Measurements from ENCODE around the gene LAMA1. TPM values are rescaled to one million over a fixed set of nuclear protein-coding genes. Genes with fewer than 3 reads are reported as not detected.

The LAMA1 gene
- total RNA-seq, 1 donor from 2014 or later = 0.40 TPM

DNA sequence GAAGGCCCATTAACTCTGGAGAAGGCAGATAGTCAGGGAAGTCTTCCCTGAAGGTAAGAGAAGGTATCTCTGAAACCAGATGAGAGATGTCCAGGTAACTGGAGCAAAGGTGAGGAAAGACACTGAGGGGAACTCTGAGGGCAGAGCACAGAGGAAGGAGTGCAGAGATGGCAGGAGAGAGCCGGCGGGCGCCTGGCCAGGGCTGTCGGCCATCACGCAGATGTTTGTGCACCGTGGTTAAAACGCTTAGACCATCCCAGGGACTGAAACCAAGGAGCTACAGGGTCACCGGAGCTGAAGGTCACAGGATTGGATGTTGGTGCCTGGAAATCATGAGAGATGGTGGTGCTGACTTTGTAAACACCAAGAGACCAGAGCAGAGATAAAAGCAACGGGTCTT, 55.4 kb downstream of the LAMA1 start:
- intact Hi-C loops (cut with DNase I) = no loop called here
- no peak for DNase-seq (ENCODE audit: low spot score)

DNA sequence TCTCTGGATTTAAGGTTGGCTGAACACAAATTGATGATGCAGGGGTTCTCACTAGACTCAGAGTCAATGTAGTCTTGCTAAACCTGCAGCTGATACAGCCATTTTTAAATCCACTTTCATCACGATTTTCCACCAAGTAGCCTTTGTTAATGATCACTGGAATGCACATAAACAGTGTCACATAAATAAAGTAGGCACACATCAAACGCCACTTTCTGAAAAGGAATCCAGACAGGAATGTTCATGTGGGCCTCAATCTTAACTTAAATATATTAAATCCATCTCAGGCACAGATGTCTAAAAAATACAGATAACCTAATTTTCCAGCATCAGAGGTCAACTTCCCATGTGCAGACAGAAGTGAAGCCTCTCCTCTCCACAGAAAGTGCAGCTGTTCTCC, 58.3 kb downstream of the LAMA1 start:
- intact Hi-C loops (cut with DNase I) = no loop called here

GRCh38 chr18:7056026-7056425, 61.6 kb downstream of the LAMA1 start:
- DNase-seq (ENCODE audit: low spot score) = no peak
- intact Hi-C loops (cut with DNase I) = no loop called here

More for the DNA sequence above, 58.3 kb downstream of the LAMA1 start:
- no peak for DNase-seq (ENCODE audit: low spot score)

DNA sequence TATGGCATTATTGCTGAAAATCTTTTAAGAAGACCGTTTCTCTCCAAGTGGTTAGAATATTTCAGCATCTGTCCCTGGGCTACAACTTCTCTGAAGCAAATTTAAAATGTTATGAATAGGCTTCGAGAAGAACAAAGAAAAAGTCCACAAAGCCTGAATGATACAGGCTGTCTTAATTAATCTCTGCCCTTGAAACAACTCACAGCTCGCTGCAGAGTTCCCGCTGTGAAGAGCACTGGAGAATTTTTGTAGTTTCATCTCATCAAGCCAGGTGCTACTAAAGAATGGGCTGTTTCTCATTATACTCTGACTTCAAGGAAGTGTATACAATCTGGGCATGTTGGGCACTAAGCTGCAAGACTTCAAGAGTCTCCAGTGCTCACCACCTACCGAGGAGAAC, 67.6 kb downstream of the LAMA1 start:
- no peak for DNase-seq (ENCODE audit: low spot score)
- intact Hi-C loops (cut with DNase I) = no loop called here

- no peak for DNase-seq (ENCODE audit: low spot score)
- intact Hi-C loops (cut with DNase I) = no loop called here
Measured at GRCh38 chr18:7048081-7048480, 69.5 kb downstream of the LAMA1 start.

- DNase-seq (ENCODE audit: low spot score) = no peak
- intact Hi-C loops (cut with DNase I) = no loop called here
Measured at GRCh38 chr18:7047336-7047735, 70.3 kb downstream of the LAMA1 start.

DNA sequence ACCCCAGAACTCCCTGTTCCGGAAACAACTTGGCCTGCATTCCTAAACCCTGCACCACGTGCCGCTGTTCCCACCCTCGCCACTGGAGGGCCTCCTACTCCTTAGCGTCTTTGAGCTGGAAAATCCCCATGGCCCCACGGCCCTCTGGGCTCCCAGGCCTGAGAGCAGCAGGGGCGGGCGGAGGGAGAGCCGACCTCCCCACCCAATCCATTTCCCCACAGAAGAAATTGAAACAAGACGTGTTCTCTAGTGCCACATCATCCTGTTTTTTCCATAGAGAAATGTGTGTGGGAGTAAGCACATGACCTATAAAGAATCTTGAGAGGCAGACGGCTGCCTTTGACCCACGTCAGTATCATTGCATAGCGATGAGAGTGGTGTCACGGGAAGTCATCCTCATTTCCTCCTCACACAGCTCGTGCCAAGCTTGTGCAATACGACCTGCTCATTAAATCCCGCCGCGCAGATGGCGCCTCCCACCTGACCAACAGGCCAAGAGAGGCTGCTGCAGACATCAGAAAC, 79.2 kb downstream of the LAMA1 start:
- intact Hi-C loops (cut with DNase I) = no loop called here
- no peak for DNase-seq (ENCODE audit: low spot score)

DNA sequence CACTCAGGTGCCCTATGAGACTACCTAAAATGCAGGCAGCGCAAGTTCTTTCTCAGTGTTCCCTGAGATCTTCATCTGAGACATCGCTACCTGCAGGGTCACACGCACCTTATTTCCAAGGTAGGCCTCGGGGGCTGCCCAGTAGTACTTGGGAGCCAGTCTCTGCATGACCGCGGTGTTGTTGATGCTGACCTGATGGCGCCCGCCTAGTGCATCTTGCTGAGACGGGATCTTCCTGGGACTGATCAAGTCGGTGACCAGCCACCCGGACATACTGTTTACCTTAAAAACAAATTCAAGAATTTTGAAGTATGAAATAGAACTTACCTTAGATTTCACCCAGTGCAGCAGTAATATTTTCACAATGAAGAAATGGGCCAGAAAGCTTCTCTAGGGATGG, 80.1 kb downstream of the LAMA1 start:
- no peak for DNase-seq (ENCODE audit: low spot score)
- intact Hi-C loops (cut with DNase I) = no loop called here

DNA sequence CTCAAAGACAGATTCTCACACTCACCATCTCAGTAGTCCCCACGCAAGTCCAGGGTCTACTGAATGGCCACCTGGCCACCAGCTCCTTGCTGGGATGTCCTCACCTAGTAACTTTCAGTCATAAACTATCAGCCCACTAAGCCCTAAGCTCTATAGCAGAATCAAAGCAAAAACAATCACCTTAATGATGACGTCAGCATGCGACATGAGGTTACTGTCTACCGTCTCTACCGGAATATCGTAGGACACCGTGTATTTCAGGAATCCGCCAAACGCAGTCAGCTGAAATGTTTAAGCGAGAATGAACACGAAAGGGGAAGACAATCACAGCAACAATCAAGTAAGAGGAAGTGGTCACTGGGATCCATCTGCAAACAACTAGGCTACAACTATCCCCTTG, 81.8 kb downstream of the LAMA1 start:
- no peak for DNase-seq (ENCODE audit: low spot score)
- intact Hi-C loops (cut with DNase I) = no loop called here

GRCh38 chr18:7034924-7035323, 82.7 kb downstream of the LAMA1 start:
- no peak for DNase-seq (ENCODE audit: low spot score)
- intact Hi-C loops (cut with DNase I) = no loop called here

- DNase-seq (ENCODE audit: low spot score) = no peak
- intact Hi-C loops (cut with DNase I) = no loop called here
Measured at GRCh38 chr18:7032537-7032936, 85.1 kb downstream of the LAMA1 start.

DNA sequence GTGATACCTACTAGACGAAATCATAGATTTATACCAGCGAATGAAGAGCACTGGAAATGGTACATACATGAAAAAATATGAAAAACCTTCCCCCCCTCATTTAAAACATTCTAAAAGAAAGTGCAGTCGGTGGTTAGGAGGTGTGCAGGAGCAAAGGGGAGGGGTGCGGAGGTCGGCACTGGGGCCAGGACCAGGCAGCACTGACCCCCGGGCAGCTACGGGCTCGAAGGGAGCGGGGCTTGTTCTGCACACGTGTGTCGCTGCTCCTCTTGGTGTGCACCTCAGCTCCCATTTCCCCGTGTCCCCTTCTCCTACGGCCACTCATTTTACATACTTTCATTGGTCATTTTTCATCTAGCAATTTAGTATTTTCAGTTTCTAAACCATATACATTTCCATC, 89.0 kb downstream of the LAMA1 start:
- DNase-seq (ENCODE audit: low spot score) = no peak
- intact Hi-C loops (cut with DNase I) = no loop called here

DNA sequence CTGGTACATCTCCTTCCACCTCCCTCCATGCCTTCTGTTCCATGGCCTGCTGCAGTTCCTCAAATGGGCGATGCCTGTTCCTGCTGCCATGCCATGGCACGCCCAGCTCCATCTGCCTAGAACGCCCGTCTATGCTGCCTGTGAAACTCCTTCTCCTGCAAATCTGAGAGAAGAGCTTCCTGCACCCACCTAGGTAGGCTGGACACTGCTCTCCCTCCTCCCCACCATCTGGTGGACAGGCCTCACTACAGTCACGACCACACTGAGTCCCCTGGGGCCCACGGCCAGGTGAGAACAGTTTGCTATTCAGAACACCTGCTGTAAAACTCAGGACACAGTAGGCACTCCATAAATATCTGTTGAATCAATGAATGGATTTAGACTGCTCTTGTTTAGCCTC, 92.4 kb downstream of the LAMA1 start:
- DNase-seq (ENCODE audit: low spot score) = no peak
- intact Hi-C loops (cut with DNase I) = no loop called here

- intact Hi-C loops (cut with DNase I) = no loop called here
- DNase-seq (ENCODE audit: low spot score) = no peak
Measured at GRCh38 chr18:7023581-7023980, 94.0 kb downstream of the LAMA1 start.

GRCh38 chr18:7023063-7023580, 94.5 kb downstream of the LAMA1 start:
- no peak for DNase-seq (ENCODE audit: low spot score)
- intact Hi-C loops (cut with DNase I) = no loop called here

DNA sequence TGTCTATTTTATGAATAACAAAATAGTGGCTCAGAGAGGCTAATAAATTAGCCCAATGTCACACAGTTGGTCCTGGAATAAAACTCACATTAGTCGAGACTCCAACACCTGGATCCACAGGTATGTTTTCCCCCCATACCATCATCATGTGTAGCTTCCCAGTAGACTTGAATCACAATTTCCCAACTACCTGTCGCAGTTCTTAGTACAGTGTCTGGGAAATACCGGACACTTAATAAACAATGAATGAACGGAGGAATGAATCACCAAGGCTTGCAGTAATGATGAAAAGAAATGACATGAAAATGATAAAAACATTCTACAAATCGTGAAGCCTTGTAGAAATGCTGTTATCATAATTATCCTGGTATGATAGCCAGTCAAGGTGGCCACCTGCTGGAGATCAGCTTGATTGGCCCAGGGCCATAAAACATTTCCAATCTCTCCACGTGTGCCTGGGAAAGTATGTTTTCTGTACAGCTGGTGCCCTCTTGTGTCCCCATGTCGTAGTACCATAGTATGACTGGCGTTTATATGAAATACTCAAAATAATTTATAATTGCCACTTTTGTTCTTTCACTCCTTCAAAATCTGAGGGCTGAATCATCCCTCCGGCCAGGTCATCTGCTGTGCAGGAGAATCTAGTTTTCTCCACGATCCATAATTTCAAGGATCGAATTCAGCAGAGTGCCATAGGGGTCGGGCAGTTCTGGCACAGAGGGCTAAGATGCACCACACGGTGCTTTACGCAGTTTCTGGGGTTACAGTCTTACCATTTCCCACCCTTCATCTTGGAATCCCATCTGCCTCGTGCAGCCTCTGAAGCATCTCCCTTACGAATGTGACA, 95.4 kb downstream of the LAMA1 start:
- intact Hi-C loops (cut with DNase I) = no loop called here
- no peak for DNase-seq (ENCODE audit: low spot score)

DNA sequence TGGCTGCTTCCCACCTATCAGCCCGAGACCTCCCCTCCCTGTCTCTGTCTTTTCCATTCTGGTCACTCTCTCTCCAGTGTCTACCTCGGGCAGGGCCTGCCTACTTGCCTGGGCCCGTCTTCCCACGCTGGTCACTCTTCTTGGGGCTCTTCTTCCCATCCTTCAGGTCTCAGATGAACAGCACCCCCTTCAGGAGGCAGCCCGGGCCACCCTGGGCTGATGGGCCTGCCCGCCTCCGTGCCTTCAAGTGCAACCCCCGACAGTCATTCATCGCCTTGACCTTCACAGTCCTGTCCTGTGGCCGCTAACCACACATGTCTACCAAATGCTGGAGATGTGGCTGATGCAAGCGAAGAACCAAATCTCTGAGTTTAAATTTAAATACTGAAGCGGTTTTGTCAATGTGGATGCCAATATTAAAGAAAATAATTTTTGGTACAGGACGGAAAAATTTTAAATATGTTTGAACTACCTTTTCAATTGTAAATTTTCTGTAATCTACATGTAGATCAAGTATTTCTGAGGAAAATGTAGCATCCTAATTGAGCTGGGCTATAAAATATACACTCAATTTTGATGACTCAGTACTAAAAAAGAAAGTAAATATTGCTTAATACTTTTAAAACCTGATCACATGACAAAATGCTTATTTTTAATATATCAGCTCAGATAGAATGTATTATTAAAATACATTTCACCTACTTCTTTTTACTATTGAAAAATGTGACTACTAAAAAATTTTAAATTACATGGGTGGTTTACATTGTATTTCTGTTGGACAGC, 96.4 kb downstream of the LAMA1 start:
- intact Hi-C loops (cut with DNase I) = no loop called here
- DNase-seq (ENCODE audit: low spot score) = no peak

- no peak for DNase-seq (ENCODE audit: low spot score)
- intact Hi-C loops (cut with DNase I) = no loop called here
Measured at GRCh38 chr18:7017013-7017412, 100.6 kb downstream of the LAMA1 start.

DNA sequence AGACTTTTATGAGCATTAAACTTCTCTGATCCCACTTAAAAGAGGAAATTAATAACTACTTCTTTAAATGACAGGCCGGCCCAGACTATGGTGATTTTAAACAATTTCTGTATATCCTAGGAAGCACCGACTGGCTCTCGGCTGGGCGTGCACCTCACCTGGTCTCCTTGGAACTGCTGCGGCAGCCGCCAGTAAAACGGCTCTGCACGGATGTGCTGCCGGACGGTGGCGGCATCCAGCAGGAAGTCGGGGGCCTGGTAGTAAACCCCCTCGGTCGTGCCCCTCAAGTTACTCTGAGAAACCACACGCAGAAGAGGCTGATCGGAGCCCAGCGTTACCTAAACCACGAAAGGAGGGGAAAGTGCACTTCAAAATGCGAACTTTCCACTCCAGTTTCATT, 106.5 kb downstream of the LAMA1 start:
- intact Hi-C loops (cut with DNase I) = no loop called here

GRCh38 chr18:7004009-7004408, 113.6 kb downstream of the LAMA1 start:
- no peak for DNase-seq (ENCODE audit: low spot score)
- intact Hi-C loops (cut with DNase I) = no loop called here

More for the DNA sequence above, 106.5 kb downstream of the LAMA1 start:
- no peak for DNase-seq (ENCODE audit: low spot score)

DNA sequence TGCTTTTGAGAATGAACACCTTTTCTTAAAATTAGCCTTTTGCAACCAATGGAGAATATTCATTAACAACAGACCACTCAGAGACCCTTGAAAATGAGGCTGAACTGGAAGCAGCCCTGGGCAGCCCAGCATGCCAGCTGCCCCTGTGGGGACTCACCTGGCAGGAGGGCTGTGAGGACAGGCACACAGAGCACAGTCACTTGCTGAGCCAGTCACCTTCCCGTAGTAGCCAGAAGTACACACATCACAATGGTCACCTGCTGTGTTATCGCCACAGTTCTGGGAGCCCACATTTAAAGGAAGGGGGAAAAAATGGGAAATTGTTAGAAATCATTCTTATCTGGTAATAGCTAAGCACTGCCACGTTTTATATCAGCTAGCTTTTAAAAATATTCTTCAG, 115.5 kb downstream of the LAMA1 start:
- no peak for DNase-seq (ENCODE audit: low spot score)
- intact Hi-C loops (cut with DNase I) = no loop called here

Measured in cardiac septum (tissue), 1 donor.